ENCODE data around the gene CHST3. TPM values are rescaled to one million over a fixed set of nuclear protein-coding genes. Genes with fewer than 3 reads are reported as not detected.

CHST3 gene
- total RNA-seq, 4 donors from 2014 or later = 8.6 to 16.9 (median 14.0) TPM

GRCh38 chr10:72049969-72050781, 86.0 kb downstream of the CHST3 start:
- 87 to 93% methylated on average over 5 of the region's 5 CpGs for WGBS, 2 donors
- H3K27me3 ChIP-seq = no peaks in the 10 kb centered on the region

GRCh38 chr10:72050873-72051272, 86.7 kb downstream of the CHST3 start:
- intact Hi-C loops (cut with DNase I) = no loop called here
- TF ChIP-seq CTCF (IDR thresholded peaks at IDR 0.05) (no peak), POLR2A (IDR thresholded peaks at IDR 0.05) (no peak)

More at GRCh38 chr10:72049969-72050781, 86.0 kb downstream of the CHST3 start:
- Histone ChIP-seq H3K4me1 (peaks cover 0 to 6% of the 10 kb centered on the region in 2 donors), H3K4me3 (replicated peaks in 1 of 3) (no peak overlapping the region), H3K9me3 (no peaks in the 10 kb centered on the region), H3K36me3 (no peaks in the 10 kb centered on the region), H3K27ac (no peak overlapping the region)
- DNase-seq = no peak
- intact Hi-C loops (cut with DNase I) = loop anchor here (5.0 to 10.0 kb wide), 2 partner anchors 155 to 287 kb away; no protein-coding TSS in a partner anchor
- TF ChIP-seq POLR2A (IDR thresholded peaks at IDR 0.05) = no peak
- no peak for TF ChIP-seq CTCF (IDR thresholded peaks at IDR 0.05)

GRCh38 chr10:72053690-72054089, 89.5 kb downstream of the CHST3 start:
- DNase-seq = no peak
- WGBS, 2 donors = 90 to 99% methylated on average over 7 of the region's 7 CpGs
- Histone ChIP-seq H3K27me3 (no peaks in the 10 kb centered on the region), H3K4me1 (peaks cover 0 to 6% of the 10 kb centered on the region in 2 donors), H3K36me3 (no peaks in the 10 kb centered on the region), H3K4me3 (replicated peaks in 1 of 3) (no peak overlapping the region), H3K9me3 (no peaks in the 10 kb centered on the region), H3K27ac (no peak overlapping the region)
- TF ChIP-seq POLR2A (IDR thresholded peaks at IDR 0.05) = no peak
- TF ChIP-seq CTCF (IDR thresholded peaks at IDR 0.05) = no peak
- intact Hi-C loops (cut with DNase I) = no loop called here

More at GRCh38 chr10:72050873-72051272, 86.7 kb downstream of the CHST3 start:
- Histone ChIP-seq H3K36me3 (no peaks in the 10 kb centered on the region), H3K27ac (no peak overlapping the region), H3K27me3 (no peaks in the 10 kb centered on the region), H3K9me3 (no peaks in the 10 kb centered on the region), H3K4me1 (peaks cover 0 to 6% of the 10 kb centered on the region in 2 donors), H3K4me3 (replicated peaks in 1 of 3) (no peak overlapping the region)
- peak in 1 of 2 donors; percentile 31 for DNase-seq
- WGBS, 2 donors = 24 to 58% methylated on average over 3 of the region's 3 CpGs

GRCh38 chr10:72056113-72056512, 91.9 kb downstream of the CHST3 start:
- no peaks in the 10 kb centered on the region for H3K27me3 ChIP-seq
- DNase-seq = no peak
- intact Hi-C loops (cut with DNase I) = no loop called here
- no peaks in the 10 kb centered on the region for H3K36me3 ChIP-seq
- no peak overlapping the region for H3K27ac ChIP-seq
- H3K9me3 ChIP-seq = no peaks in the 10 kb centered on the region
- H3K4me3 ChIP-seq (replicated peaks in 1 of 3) = no peak overlapping the region
- 89 to 90% methylated on average over 5 of the region's 5 CpGs for WGBS, 2 donors
- TF ChIP-seq POLR2A (IDR thresholded peaks at IDR 0.05) (no peak), CTCF (IDR thresholded peaks at IDR 0.05) (no peak)
- H3K4me1 ChIP-seq = no peaks in the 10 kb centered on the region
